Keratinocyte (primary cell): ENCODE results near the gene GFOD1.

ENCODE experiments used
- CTCF ChIP-seq, 3 experiments: IDR thresholded peaks in 1 of 3; conservative IDR thresholded peaks in 1 of 3; optimal IDR thresholded peaks in 1 of 3; 2 replicates in 2 of 3; 3 replicates in 1 of 3; pipeline versions ENCODE3 to v1.5.1; 2011; ENCODE audit warnings: low read length in 3 of 3, mild to moderate bottlenecking in 3 of 3, moderate library complexity in 2 of 3, control low read depth in 1 of 3, inconsistent platforms in 1 of 3; ENCODE audit not compliant: insufficient read depth in 2 of 3; ENCODE audit errors: extremely low read depth in 1 of 3
- EZH2 ChIP-seq: IDR thresholded peaks from one replicate; pipeline ENCODE4 v1.6.1; 2012; ENCODE audit warnings: inconsistent platforms, mild to moderate bottlenecking, low read length, moderate library complexity

- TF ChIP-seq CTCF (optimal IDR thresholded peaks at IDR 0.05 in 1 of 3, IDR thresholded peaks at IDR 0.05 in 1 of 3, conservative IDR thresholded peaks at IDR 0.05 in 1 of 3; ENCODE audit: extremely low read depth in 1 of 3, insufficient read depth in 2 of 3, low read length in 3 of 3) (no peak), EZH2 (no peak)
These were observed 8.4 kb upstream of the GFOD1 start for GRCh38 chr6:13495818-13496217.
